Cerebellar nuclear complex (tissue), 1 donor: ENCODE results near the gene FRMD1.

Experiments
- DNase-seq, 2 experiments: peaks; one replicate each; lab custom pipeline; 2025; lab: John Stamatoyannopoulos, UW

The FRMD1 gene

DNA sequence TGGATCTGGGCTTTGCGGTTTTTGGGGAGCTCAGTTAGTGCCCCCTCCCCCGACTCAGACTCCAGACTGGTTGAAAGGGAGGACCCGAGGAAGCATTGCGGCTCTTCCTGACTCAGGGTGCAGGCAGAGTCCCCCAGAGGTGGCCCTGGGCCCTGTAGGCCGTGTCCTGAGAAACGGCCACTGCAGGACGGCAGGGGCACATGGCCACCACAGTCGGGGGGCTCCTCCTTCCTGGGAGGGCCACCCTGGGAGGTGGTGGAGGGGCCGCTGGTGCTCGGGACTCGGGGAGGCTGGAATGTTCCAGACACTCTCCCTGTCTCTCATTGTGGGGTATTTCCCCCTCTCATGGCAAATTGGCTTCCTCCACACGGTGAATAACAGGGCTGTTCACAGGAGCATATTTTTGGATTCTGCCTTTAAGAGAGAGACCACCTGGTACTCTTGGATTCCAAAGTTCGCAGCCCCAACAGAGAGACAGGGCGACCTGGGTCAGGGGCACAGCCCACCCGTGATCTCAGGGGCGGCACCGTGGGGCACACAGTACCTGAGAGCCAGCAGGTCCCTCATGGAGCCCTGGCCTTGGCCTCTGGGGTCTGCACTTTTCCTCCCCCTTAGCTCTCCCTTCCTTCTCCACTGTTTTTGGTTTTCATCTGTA, 35.7 kb downstream of the FRMD1 start:
- DNase-seq: no peak

DNA sequence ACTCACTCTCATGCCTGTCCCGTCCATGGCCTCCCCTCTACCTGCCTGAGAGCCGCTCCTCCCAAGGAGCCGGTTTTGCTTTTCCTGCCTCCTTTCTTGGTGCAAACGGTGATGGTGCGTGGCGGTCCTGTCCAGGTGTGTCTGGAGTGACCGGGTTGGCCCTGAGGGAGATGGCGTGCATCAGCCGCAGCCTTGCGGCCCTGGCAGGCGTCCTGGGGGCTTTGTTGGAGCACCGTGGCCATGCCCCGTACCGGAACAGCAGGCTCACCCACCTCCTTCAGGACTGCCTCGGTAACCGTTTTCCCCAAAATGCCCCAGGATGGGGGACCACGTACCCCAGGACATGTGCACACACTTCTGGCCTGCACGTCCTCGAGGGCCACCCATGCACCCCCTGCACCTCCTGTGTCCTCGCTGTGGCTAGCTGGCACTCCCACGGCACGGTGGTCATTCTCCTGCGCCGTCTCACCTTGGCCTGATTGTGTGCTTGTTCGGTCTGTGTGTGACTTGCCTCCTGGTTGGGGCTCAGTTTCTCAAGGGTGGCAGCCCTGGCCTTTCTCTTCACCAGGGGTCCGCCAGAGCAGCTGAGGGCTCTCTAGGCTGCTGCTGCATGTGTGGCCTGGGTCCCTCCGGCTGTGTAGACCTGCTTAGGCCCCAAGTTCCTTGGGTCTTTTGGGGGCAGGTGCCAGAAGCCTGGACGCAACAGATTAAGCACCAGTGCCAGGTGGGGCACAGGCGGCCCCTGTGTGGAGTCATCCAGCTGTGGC, 36.4 kb downstream of the FRMD1 start:
- no peak for DNase-seq

DNA sequence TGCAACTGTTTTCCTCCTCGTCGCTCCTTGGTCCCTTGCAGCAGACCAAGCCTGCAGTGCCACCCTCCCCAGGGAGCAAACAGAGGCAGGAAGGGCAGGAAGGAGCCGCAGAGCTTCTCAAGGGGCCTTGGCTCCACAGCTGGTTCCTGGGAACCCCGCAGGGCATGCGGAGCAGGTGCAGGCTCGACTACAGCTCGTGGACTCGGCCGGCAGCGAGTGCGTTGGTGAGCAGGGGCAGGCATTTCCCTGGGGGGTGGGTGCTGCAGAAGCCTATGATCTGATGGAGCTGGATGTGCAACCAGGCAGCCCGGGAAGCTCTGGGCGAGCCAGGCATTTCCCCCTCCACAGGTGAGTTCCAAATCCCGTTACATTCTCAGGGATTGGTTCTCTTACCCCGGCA, 37.1 kb downstream of the FRMD1 start:
- no peak for DNase-seq

DNA sequence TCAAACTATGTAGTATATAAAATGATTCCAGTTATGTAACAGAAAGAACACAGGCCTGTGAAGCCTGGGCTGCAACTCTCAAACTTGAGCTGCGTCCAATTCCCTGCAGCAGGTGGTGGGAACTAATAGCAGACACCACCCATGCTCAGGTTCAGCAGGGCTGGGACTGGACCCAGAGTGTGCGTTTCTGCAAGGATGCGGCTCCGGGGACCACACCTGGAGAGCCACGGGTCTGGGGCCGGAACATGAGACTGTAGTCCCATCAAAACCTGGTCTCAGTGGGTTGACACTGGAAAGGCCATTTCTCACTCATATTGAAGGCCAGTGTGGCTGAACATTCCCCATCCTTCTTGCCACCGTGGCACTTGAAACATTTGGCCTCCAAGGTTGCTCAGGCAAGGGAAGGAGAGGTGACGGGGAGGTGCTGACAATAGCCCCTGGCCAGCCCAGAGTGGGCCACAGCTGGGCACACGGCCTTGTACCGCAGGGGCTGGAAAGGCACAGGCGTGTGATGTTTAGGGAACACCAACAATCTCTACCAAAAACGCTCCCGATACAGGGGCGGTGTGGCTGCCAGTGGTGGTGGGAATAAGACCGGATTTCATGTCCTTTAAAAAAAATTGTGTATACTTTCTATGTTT, 38.0 kb downstream of the FRMD1 start:
- DNase-seq: no peak

DNA sequence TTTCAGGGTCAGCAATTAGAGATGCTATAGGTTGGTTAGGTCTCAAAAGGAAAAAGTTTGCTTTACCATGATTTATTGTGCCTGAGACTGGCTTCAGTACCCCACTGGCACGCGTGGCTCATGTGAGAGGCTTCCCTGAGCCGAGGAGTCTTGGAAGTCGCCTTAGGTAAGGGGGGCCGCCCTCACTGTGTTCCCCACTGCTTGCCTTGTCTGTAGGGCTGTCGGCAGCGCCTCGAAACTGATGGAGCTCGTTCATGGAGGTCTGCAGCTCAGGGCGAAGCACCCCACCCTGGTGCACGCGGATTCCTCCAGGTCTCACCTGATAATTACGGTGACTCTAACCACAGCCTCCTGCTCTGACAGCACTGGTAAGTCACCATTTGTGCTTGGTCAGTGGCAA, 39.2 kb downstream of the FRMD1 start:
- DNase-seq: no peak

DNA sequence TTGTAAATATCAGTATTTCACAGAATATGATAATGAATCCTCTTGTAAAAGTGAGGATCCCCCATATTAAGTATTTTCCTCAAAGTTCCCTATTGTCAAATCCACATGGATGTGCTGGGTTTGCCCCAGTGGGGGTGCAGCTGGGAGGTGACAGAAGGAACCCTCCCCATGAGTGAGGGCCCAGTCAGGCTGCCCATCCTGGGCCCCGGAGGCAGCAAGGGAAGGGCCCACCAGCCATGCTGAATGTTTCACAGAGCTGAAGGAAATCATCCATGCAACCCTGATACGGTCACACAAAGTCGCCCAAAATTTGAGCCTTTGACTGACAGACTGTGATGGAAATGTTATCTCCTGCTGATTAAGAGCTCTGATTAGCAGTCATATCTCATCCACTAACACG, 39.7 kb downstream of the FRMD1 start:
- DNase-seq: no peak

DNA sequence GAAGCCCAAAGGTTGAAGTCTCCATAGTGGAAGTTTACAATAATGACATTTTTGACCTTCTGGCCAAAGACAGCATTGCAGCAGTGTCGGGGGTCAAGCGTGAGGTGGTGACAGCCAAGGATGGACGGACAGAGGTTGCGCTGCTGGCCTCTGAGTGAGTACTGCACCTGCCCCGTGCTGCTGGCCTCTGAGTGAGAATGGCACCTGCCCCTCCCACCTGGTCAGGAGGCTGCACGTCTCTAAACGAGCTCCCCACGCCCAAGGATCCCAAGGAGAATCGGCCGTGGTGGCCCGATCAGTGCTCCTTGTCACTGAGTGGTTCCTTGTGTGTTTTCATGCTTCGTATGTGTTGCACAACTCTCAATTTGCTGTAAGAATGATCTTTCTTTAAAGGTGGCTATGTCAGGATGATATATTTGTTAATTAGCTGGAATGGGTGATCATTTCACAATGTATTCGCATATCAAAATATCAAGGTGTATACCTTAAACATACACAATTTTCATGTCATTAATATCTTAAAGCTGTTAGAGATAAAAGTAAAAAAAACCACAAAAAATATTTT, 40.4 kb downstream of the FRMD1 start:
- DNase-seq: no peak

DNA sequence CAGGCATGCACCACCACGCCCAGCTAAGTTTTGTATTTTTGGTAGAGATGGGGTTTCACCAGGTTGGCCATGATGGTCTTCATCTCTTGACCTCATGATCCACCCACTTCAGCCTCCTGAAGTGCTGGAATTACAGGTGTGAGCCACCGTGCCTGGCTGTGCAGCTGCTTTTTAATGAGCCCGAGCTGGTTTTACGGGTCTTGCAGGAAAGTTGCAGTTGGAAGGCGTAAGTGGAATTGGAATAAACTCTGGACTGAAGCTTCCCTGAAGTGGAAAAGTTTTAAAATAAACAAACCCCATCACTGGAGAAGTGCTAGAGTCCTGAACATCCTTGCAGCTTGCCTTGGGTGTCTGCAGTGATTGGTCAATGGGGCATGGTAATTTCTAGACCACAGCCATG, 41.2 kb downstream of the FRMD1 start:
- no peak for DNase-seq

DNA sequence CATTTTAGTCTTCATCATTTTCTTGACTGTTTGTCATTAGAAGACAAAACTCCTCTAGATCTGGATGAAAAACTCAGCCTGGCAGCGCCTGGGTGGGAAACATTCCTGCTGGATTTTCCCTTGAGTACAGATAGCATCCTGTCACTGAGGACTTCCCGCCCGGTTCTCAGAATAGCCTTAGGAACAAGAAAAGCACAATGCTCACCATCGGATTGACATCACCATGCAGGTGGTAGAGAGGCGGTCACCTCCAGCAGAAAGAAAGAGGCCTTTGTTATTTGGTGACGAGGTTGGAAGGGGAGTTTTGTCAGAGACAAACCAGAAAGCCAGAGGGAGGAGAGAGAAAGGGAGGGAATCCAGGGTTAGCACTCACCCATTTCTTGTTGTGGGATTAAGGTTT, 41.8 kb downstream of the FRMD1 start:
- no peak for DNase-seq

DNA sequence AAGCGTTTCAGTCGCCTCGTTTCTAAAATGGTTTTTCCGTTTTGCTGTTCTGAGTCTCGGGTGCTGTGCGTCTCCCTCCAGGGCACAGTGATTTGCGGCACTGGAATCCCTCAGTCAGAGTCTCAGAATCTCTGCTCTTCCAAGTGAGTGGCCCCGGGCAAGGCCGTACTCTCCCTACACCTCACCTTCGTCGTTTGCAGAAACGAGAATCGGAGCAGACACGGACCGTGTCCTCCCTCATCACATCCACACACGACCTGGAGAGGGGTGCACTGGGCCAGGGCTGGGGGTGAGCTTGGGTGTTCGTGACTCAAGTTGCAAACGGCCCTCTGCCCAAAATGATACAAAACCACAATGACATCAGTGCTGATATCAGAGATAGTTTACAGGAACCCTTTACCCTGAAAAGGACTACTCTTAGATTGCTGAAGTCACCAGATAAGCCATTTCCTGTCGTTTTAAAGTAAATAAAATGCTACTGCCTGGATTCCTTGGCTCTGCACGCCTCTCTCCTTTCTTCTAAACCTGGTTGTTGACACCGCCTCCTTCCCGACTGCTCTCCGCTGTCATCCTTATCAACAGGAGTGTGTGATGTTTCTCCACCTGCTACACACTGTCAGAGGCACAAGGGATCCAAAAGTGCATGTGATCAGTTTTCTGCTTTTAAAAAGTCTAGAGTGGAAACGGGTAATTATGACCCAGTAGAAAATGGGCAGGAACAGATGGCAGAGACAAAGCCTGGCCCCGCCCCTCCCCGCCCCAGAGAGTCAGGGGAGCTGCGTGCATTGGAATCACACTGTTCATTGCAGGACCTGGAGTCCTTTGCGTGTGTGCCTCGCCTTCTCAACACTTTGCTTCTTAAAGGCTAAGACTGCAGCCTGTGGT, 43.1 kb downstream of the FRMD1 start:
- DNase-seq: no peak

DNA sequence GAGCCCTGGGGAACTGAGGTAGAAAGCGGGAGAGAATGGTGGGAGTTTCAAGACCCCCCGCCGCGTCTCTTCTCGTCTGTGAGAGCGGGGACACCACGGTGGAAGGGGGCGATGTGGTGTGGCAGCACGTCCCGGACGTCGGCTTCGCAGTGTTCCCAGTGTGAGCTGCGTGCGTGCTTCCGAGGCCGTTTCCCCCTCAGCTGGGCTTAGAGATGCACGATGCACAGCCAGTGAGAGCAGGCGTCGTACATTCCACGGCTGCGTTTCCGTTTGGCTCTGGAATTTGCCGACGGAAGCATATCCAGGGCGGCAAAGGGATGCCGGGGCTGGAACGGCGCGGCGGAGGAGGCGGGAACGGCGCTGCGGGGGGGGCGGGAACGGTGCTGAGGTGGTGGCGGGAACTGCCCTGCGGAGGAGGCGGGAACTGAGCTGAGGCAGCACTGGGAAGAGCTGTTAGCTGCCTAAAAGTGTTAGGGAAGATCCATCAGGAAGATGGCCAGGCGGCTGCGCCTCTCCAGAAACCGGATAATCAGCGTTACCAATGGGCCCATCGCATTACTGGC, 43.8 kb downstream of the FRMD1 start:
- DNase-seq: no peak

DNA sequence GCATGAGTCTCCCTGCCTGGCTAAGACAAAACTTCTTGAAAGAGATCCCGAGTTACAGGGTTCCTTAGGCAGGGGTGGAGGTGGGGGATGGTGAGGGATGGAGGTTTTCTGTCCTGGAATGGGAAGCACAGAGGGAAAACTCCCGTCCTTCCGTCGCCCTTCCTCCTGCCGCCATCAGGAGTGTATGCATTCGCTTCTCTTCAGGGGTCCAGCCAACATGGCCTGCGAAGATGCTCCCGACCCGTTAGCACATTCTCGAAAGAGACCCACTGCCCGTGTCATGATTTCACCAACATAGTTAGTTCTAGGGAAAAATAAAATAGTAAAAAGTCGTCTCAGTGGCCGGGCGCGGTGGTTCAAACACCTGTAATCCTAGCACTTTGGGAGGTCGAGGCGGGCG, 44.5 kb downstream of the FRMD1 start:
- no peak for DNase-seq

DNA sequence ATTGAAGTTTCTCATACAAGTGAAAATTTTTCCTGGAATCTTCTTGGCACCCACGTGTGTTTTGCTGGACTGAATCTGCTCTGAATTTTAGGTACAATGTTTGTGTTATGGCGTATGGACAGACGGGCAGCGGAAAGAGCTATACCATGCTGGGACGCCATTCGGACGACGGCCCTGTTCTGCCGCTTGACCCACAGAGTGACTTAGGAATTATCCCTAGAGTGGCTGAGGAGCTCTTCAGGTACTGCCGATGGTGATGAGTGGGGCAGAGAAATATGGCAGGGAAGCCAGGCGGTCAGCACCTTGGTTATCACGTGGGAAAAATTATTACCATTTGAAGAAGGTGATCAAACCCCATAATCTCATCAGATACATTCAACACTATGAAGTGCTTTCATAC, 45.2 kb downstream of the FRMD1 start:
- no peak for DNase-seq

DNA sequence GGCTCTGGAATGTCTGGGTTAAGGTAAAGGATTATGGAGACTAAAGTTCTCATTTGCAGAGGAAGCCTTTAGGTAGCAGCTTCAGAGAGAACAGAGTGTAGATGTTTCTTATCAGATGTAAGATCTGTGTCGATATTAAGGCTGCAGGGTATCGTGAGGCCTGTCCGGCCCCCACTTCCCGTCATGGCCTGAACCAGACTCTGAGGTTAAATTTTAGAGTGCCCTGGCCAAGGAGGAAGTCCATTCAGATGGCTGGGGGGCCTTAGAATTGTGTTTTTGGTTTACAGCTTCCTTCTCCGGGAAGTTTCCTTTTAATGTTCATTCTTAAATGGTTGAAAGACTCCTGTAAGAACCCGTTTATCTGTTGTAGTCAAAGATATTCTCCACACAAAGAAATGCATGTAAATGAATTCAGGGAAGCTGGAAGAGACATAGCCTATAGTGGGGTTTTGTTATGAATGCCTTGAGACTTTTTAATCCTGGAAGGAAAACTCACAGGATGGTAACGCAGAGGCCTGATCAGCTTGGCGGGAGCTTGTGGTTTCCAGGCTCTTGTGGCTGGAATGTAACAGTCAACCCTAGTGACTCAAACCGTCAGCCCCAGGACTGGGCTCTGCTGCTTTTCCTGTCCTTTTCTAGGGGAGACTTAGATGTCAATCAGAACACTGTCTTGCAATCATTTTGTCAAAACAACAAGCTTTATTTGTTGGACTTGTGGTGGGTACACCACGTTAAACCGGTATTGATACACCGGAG, 46.8 kb downstream of the FRMD1 start:
- no peak for DNase-seq

DNA sequence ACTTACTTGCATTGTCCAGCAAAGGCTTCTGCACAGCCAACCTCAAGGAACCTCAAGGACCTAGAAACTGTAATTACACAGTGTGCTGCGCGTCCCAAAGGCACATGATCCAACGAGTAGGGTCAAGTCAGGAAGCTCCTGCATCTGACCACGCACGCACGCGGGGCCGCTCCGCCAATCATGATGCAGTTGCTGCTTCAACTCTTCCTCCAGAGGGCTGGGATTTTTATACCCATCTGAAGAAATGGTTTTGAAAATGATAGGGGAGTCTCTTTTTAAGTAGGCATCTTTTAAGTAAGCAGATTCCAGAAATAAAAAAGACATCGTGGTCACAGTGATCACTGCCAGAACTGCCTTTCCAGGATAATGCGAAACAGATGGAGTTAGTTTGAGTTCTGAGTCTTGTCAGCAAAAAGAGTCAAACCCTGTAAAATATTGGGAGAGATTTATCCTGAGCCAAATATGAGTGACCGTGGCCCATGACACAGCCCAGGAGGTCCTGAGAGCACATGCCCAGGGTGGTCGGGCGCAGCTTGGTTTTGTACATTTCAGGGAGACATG, 47.5 kb downstream of the FRMD1 start:
- DNase-seq: no peak

DNA sequence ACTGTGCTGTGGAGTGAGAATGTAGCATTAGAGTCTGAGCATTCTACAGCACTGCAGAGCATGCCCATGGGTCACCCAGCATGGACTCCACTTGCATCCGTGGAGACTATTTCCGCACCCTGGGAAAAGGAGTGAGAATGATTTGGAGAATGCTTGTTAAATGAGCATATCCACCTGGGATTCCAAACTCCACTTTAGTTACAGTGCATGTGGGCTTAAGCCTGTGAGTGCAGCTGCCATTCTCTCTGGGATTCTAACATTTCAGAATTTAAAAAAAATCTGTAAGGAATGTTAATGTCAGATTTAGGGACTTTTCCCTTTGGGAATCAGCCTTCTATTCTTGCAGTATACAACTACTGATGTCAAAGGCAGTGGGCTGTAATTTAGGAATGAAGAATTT, 48.1 kb downstream of the FRMD1 start:
- no peak for DNase-seq

DNA sequence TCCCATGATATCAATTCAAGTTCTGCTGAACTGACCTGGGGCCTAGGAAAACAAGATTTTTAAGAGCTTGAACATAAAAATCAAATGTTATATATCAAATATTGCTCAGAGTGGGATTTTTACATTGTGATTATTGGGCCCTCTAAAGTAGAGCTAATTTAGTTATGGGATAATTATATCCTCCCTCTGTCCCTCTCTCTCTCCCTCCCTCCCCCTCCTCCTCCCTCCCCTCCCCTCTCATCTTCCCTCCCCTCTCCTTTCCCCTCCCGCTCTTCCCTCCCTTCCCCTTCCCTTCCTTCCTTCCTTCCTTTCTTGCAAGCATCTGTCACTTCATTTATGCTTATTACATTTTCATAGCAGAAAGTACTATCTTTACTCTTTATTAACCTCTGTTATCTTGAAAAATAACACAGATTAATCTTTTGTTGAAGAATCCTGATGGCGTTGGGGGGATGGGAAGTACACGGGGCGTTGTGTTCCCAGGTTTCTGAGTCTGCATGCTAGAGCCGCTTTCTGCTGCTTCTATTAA, 48.7 kb downstream of the FRMD1 start:
- no peak for DNase-seq

DNA sequence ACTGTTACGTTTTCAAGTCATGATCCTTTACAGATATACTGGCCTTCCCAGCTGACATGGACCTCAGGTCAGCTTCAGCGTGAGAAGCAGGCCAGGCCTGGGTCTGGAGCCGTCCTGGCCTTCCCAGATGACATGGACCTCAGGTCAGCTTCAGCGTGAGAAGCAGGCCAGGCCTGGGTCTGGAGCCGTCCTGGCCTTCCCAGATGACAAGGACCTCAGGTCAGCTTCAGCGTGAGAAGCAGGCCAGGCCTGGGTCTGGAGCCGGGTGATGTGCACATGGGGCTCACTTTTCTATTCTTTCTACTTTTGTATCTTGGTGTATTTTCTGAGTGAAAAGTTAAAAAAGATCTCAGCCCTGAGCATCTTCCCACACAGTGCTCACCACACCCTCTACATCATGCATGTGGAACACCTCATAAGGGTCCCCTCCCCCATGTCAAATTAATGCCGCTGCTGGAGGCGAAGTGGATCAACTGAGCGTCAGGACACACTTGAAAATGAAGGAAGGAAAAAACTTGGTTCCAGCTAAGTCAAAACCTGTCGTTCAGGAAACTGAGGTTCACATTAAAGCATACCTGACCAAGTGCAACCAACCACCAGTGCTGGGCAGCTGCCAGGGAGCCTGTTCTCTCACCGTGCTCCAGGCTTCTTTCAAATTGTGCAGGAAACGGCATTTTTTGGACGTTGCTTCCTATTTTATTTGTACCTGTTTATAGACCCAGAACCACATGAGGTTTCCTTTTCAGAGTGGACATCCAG, 49.4 kb downstream of the FRMD1 start:
- DNase-seq: no peak

DNA sequence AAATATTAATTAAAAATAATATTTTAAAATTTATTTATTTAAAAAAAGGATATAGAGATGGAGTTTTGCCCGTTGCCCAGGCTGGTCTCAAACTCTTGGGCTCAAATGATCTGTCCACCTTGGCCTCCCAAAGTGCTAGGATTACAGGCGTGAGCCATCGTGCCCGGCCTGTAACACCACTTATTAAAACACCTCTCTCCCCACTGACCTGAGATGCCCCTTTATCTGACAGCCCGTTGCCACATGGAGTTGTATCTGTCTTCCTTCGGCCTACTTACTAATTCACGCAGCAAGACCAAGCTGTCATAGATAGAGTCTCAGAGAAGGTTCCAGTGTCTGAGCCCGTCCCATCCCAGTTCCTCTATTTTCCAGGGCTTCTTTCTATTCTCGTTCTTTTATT, 50.8 kb downstream of the FRMD1 start:
- no peak for DNase-seq

DNA sequence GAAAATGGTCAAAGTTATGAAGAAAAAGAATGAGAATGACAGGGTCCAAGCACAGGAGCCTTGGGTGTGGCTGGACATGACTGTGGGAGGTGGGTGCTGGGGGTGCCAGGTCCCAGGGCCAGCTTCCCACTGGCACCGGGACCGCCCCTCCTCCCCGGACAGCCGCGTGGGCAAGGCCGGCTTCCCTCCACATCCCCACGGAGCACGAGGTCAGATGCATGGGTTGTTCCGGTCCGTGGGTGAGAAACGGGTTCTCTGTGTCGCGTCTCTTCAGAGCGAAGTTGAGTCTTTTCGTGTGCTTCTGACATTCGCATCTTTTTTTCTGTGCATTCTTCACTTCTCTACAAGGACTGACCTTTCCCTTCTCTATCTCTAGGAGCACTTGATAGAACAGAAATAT, 51.5 kb downstream of the FRMD1 start:
- DNase-seq: no peak
